Embryonic facial prominence (tissue), 1 donor: Measurements from ENCODE around the gene CCDC170.

Experiments used
- DNase-seq: peaks from one replicate; pipeline ENCODE4 v3.0.0-alpha.2; 2016; ENCODE audit errors: extremely low spot score

CCDC170 gene

GRCh38 chr6:151618717-151619116 lies 124.9 kb downstream of the CCDC170 start:
- DNase-seq: no peak

GRCh38 chr6:151620179-151620578 lies 126.4 kb downstream of the CCDC170 start:
- no peak for DNase-seq

- no peak for DNase-seq
Measured at GRCh38 chr6:151624071-151624470, 130.3 kb downstream of the CCDC170 start.

GRCh38 chr6:151624481-151624880 lies 130.7 kb downstream of the CCDC170 start:
- DNase-seq: no peak

- no peak for DNase-seq
Measured at GRCh38 chr6:151624900-151625536, 131.2 kb downstream of the CCDC170 start.

- DNase-seq: no peak
Measured at GRCh38 chr6:151627689-151628444, 134.1 kb downstream of the CCDC170 start.

- no peak for DNase-seq
Measured at GRCh38 chr6:151629791-151630190, 136.0 kb downstream of the CCDC170 start.

GRCh38 chr6:151630387-151630786 lies 136.6 kb downstream of the CCDC170 start:
- no peak for DNase-seq

- no peak for DNase-seq
Measured at GRCh38 chr6:151630991-151631655, 137.3 kb downstream of the CCDC170 start.

- DNase-seq: no peak
Measured at GRCh38 chr6:151632415-151632987, 138.7 kb downstream of the CCDC170 start.

- no peak for DNase-seq
Measured at GRCh38 chr6:151633526-151634335, 139.9 kb downstream of the CCDC170 start.

- no peak for DNase-seq
Measured at GRCh38 chr6:151634336-151634720, 140.5 kb downstream of the CCDC170 start.

- DNase-seq: no peak
Measured at GRCh38 chr6:151635741-151636140, 141.9 kb downstream of the CCDC170 start.

- DNase-seq: no peak
Measured at GRCh38 chr6:151637814-151638213, 144.0 kb downstream of the CCDC170 start.

- no peak for DNase-seq
Measured at GRCh38 chr6:151639750-151640149, 145.9 kb downstream of the CCDC170 start.

GRCh38 chr6:151641028-151641427 lies 147.2 kb downstream of the CCDC170 start:
- no peak for DNase-seq

- no peak for DNase-seq
Measured at GRCh38 chr6:151647976-151648639, 154.3 kb downstream of the CCDC170 start.

- no peak for DNase-seq
Measured at GRCh38 chr6:151649835-151650234, 156.0 kb downstream of the CCDC170 start.

- DNase-seq: no peak
Measured at GRCh38 chr6:151651639-151652038, 157.8 kb downstream of the CCDC170 start.

GRCh38 chr6:151652325-151652724 lies 158.5 kb downstream of the CCDC170 start:
- no peak for DNase-seq

- DNase-seq: no peak
Measured at GRCh38 chr6:151655099-151655498, 161.3 kb downstream of the CCDC170 start.
